NAMALWA (cell line): ENCODE data around the gene TFEC.

Source experiments
- DNase-seq: peaks from one replicate; pipeline ENCODE4 v3.0.0-alpha.2; 2015; ENCODE audit warnings: low spot score

The TFEC gene

GRCh38 chr7:115924411-115924810 is 106.2 kb downstream of the TFEC start:
- no peak for DNase-seq

GRCh38 chr7:115920367-115920766 is 110.2 kb downstream of the TFEC start:
- DNase-seq, result no peak

GRCh38 chr7:115914951-115915350 is 115.6 kb downstream of the TFEC start:
- DNase-seq, result no peak

GRCh38 chr7:115911465-115911864 is 119.1 kb downstream of the TFEC start:
- no peak for DNase-seq

- DNase-seq, result peak; percentile 75
Observed at GRCh38 chr7:115910541-115911164, 119.9 kb downstream of the TFEC start.

GRCh38 chr7:115906731-115907130 is 123.8 kb downstream of the TFEC start:
- DNase-seq, result no peak

GRCh38 chr7:115889669-115889984 is 140.9 kb downstream of the TFEC start:
- no peak for DNase-seq

- no peak for DNase-seq
Observed at GRCh38 chr7:115888981-115889668, 141.4 kb downstream of the TFEC start.

- no peak for DNase-seq
Observed at GRCh38 chr7:115885550-115885949, 145.0 kb downstream of the TFEC start.
